ENCODE measurements around the gene OSBPL9.

The OSBPL9 gene

DNA sequence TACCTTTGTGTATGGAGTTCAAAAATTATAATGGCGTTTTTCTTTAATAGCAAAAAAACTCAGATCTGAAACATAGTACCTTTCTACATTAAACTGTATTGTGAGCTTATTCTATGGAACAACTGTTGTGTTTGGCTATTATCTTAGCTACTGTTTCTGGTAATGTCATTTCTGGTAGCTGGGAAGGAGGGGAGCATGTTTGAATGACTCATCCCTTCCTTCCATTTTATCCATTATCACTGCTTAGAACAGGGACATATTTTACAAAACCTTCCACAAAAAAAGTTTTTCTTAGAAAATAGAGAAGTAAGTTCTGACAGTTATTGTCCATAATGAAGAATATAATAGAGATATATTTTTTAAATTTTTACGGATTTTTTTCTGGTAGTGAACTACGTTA, 133.3 kb downstream of the OSBPL9 start:
- no peak for DNase-seq (ENCODE audit: low read depth)
- TF ChIP-seq, protein P1, sequence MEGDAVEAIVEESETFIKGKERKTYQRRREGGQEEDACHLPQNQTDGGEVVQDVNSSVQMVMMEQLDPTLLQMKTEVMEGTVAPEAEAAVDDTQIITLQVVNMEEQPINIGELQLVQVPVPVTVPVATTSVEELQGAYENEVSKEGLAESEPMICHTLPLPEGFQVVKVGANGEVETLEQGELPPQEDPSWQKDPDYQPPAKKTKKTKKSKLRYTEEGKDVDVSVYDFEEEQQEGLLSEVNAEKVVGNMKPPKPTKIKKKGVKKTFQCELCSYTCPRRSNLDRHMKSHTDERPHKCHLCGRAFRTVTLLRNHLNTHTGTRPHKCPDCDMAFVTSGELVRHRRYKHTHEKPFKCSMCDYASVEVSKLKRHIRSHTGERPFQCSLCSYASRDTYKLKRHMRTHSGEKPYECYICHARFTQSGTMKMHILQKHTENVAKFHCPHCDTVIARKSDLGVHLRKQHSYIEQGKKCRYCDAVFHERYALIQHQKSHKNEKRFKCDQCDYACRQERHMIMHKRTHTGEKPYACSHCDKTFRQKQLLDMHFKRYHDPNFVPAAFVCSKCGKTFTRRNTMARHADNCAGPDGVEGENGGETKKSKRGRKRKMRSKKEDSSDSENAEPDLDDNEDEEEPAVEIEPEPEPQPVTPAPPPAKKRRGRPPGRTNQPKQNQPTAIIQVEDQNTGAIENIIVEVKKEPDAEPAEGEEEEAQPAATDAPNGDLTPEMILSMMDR (conservative IDR thresholded peaks at IDR 0.05; ENCODE audit: low read length), result no peak
- no peak overlapping the region for H3K4me3 ChIP-seq (ENCODE audit: low read length)

DNA sequence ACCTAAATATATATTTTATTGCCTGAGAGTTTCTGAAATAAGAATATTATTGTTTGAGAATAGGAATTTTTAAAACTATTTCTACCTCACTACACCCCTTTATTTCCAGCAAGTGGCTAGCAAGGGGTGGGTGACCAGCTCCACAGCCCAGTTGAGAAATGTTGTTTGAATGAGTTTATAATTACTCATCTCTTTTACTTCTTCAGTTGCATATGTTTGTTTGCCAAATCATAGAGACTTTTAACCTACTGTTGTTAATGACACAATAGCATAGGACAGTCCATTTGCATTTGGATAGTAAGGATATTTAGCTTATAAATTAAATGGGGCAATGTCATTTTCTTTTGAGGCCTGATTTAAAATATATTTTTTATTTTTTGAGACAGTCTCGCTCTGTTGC, 133.8 kb downstream of the OSBPL9 start:
- DNase-seq (ENCODE audit: low read depth), result no peak
- no peak overlapping the region for H3K4me3 ChIP-seq (ENCODE audit: low read length)
- TF ChIP-seq, protein P1 (conservative IDR thresholded peaks at IDR 0.05; ENCODE audit: low read length), result no peak

DNA sequence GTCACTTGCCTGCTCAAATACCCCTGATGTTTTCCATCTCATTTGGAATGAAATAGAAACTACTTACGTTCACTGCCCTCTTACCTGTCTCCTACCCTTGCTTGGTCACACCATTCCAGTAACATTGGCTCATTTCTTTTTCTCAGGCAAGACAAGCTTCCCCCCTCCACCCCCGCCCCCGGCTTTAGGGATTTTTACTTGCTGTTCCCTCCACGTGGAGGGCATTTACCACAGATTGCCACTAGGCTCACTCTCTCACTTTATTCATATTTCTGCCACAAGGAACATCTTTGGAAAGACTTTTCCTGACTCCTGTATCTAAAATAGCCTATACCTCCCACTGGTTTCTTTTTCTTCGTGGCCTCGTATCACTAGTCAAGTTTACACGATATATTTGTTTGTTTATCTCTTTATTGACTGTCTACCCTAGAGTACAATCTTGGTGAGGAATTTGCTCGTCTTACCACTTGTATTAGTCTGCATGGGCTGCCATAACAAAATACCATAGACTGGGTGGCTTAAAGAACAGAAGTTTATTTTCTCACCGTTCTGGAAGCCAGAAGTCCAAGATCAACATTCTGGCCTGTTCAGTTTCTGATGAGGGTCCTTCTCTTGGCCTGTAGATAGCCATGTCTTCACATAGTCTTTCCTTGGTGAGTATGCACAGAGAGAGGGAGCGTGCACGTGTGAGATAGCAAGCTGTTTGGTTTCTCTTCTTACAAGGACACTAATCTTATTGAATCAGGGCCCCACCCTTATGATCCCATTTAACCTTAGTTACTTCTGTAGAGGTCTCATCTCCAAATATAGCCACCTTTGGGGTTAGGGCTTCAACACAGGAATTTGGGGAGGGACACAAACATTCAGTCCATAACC, 135.4 kb downstream of the OSBPL9 start:
- no peak for DNase-seq (ENCODE audit: low read depth)
- H3K4me3 ChIP-seq (ENCODE audit: low read length), result no peak overlapping the region
- TF ChIP-seq, protein P1 (conservative IDR thresholded peaks at IDR 0.05; ENCODE audit: low read length), result no peak

DNA sequence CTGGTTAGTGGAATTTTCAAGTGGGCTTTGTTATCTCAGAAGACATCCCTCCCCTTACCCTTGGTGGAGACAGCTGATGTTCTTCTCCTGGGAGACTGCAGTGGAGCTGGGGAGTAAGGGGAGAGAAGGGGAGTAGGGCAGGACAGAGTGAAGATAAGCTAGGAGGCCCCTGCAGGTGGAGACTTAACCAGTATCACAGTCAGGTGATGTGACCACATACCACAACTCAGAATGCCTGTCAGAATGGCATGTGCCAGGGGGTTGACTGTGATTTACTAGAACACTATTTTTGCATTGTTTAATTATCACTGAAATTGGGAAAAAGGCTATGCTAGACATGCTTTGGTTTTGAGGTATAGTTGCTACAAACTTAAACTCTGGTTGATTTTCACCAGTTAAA, 137.1 kb downstream of the OSBPL9 start:
- TF ChIP-seq, protein P1 (conservative IDR thresholded peaks at IDR 0.05; ENCODE audit: low read length), result no peak

DNA sequence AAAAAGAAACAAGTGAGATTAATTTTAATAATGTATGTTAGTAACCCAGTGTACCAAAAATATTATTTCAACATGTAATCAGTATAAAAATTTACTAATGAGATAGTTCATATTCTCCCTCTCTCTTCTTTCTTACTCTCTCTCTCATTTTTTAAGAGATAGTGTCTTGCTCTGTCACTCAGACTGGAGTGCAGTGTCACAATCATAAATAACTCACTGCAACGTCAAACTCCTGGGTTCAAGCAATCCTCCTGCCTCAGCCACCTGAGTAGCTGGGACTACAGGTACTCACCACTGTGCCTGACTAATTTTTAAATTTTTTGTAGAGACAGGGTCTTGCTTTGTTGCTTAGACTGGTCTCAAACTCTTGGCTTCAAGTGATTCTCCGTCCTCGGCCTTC, 137.8 kb downstream of the OSBPL9 start:
- TF ChIP-seq, protein P1 (conservative IDR thresholded peaks at IDR 0.05; ENCODE audit: low read length), result no peak
- H3K4me3 ChIP-seq (ENCODE audit: low read length), result no peak overlapping the region
- DNase-seq (ENCODE audit: low read depth), result no peak

More for the DNA sequence above, 137.1 kb downstream of the OSBPL9 start:
- no peak for DNase-seq (ENCODE audit: low read depth)
- no peak overlapping the region for H3K4me3 ChIP-seq (ENCODE audit: low read length)

DNA sequence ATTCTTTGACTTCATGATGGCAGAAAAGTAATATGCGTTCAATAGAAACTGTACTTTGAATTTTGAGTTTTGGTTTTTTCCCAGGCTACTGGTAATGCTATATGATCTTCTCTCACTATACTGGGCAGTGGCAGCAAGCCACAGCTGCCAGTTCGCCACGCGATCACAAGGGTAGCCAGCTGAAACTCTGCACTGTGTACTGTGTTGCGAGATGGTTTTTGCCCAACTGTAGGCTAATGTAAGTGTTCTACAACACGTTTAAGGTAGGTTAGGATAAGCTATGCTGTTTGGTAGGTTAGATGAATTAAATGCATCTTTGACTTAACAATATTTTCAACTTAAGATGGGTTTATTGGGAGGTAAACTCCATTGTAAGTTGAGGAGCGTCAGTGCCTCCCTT, 138.5 kb downstream of the OSBPL9 start:
- no peak overlapping the region for H3K4me3 ChIP-seq (ENCODE audit: low read length)
- no peak for DNase-seq (ENCODE audit: low read depth)
- TF ChIP-seq, protein P1 (conservative IDR thresholded peaks at IDR 0.05; ENCODE audit: low read length), result no peak

DNA sequence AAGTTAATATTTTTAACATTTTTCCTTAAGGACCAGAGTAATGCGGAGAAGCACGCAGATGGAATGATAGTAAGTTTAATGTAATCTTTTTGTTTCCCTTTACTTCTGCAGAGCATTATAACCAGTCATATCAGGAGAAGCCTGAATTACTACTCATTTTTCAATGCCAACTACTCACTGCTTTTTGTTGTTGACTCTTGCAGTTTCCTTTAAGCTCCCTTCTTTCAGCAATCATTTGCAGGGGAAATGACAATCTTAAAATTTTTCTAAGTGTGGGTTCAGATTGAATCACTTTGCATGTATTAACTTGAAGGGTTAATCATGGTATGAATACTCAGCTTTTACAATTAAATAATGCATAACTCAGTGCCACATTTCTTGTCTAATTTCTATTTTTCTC, 139.4 kb downstream of the OSBPL9 start:
- TF ChIP-seq, protein P1 (conservative IDR thresholded peaks at IDR 0.05; ENCODE audit: low read length), result no peak
- no peak overlapping the region for H3K4me3 ChIP-seq (ENCODE audit: low read length)
- DNase-seq (ENCODE audit: low read depth), result no peak

All from AG10803 (cell line).